B cell (primary cell): ENCODE measurements around the gene DPAGT1. TPM values are rescaled to one million over a fixed set of nuclear protein-coding genes. Genes with fewer than 3 reads are reported as not detected.
A peak's percentile ranks its signal among the peaks of the same experiment; 100 is the strongest.

Experiments used
- ATAC-seq: fragments of 200-7000 bp; cut with Tn5 transposase; one replicate; pipeline ENCODE4 v1.10.0; 2021; ENCODE audit warnings: low read depth, mild to moderate bottlenecking, moderate number of reproducible peaks, moderate library complexity
- CTCF ChIA-PET: fragments of 350-600 bp; sonication (Branson Sonifier 250); formaldehyde crosslinking; loops from one replicate; lab custom pipeline; 2021; ENCODE audit warnings: antibody characterized with exemption, inconsistent platforms; lab: Charles Lee
- POLR2A ChIA-PET: fragments of 350-600 bp; sonication (Branson Sonifier 250); formaldehyde crosslinking; loops from one replicate; lab custom pipeline; 2021; ENCODE audit warnings: antibody characterized with exemption; lab: Charles Lee
- DNase-seq: peaks from one replicate; pipeline ENCODE4 v3.0.0; 2013
- H2AFZ ChIP-seq: 2 replicates; pipeline ENCODE4 v1.6.1; 2012; ENCODE audit warnings: mild to moderate bottlenecking, low read depth, low read length; ENCODE audit not compliant: insufficient read depth, poor library complexity, severe bottlenecking
- H3K27ac ChIP-seq, 2 donors: 1 replicate in 1 of 2; 2 replicates in 1 of 2; pipeline ENCODE4 v1.5.1; 2012 to 2013; ENCODE audit warnings: low read length in 2 of 2, mild to moderate bottlenecking in 2 of 2, moderate library complexity in 1 of 2
- H3K27me3 ChIP-seq, 4 experiments: fragments of 200-600 bp in 1 of 4; sonication (generic) in 1 of 4; replicated peaks in 1 of 4; 1 replicate in 2 of 4; 2 replicates in 2 of 4; pipeline versions ENCODE4 v1.6.1 to v1.7.0; 2013 to 2016; ENCODE audit warnings: low read length in 3 of 4, mild to moderate bottlenecking in 2 of 4, mixed read lengths in 1 of 4, moderate library complexity in 1 of 4; ENCODE audit not compliant: insufficient read depth in 4 of 4, control insufficient read depth in 3 of 4; ENCODE audit errors: control extremely low read depth in 1 of 4
- H3K36me3 ChIP-seq, 2 experiments: replicated peaks in 1 of 2; 1 replicate in 1 of 2; 2 replicates in 1 of 2; pipeline versions ENCODE4 v1.6.1 to v1.7.1; 2013; ENCODE audit warnings: low read length in 1 of 2; ENCODE audit not compliant: insufficient read depth in 2 of 2, control insufficient read depth in 1 of 2; ENCODE audit errors: control extremely low read depth in 1 of 2, extremely low read depth in 1 of 2
- H3K4me1 ChIP-seq, 2 donors: fragments of 200-600 bp in 1 of 2; sonication (generic) in 1 of 2; 1 replicate in 1 of 2; 2 replicates in 1 of 2; pipeline versions ENCODE4 v1.5.1 to v1.6.1; 2013 to 2017; ENCODE audit warnings: low read length in 2 of 2; ENCODE audit not compliant: control insufficient read depth in 2 of 2, insufficient read depth in 2 of 2
- H3K4me2 ChIP-seq: replicated peaks from 2 replicates; pipeline ENCODE3; 2012; ENCODE audit warnings: mild to moderate bottlenecking, low read depth, low read length; ENCODE audit not compliant: poor library complexity, severe bottlenecking
- H3K4me3 ChIP-seq, 5 experiments: fragments of 200-600 bp in 1 of 5; sonication (generic) in 1 of 5; 1 replicate in 3 of 5; 2 replicates in 2 of 5; pipeline versions ENCODE4 v1.5.1 to v1.7.0; 2011 to 2016; ENCODE audit warnings: low read length in 4 of 5, mild to moderate bottlenecking in 4 of 5, low read depth in 2 of 5, control low read depth in 1 of 5, moderate library complexity in 1 of 5; ENCODE audit not compliant: insufficient read depth in 1 of 5; ENCODE audit errors: control extremely low read depth in 1 of 5, extremely low read depth in 1 of 5
- H3K79me2 ChIP-seq: fragments of 200-600 bp; sonication (generic); one replicate; pipeline ENCODE4 v1.6.0; 2016; ENCODE audit warnings: low read length; ENCODE audit not compliant: control insufficient read depth, insufficient read depth
- H3K9ac ChIP-seq: fragments of 200-600 bp; sonication (generic); 2 replicates; pipeline ENCODE4 v1.6.1; 2017; ENCODE audit warnings: mild to moderate bottlenecking, low read length, moderate library complexity
- H3K9me3 ChIP-seq, 3 donors: one replicate each; pipeline versions ENCODE4 v1.6.1 to v1.7.1; 2013; ENCODE audit warnings: low read length in 2 of 3; ENCODE audit not compliant: control insufficient read depth in 2 of 3, insufficient read depth in 1 of 3; ENCODE audit errors: control extremely low read depth in 1 of 3
- H4K20me1 ChIP-seq: 2 replicates; pipeline ENCODE4 v1.6.0; 2012; ENCODE audit warnings: mild to moderate bottlenecking, low read length; ENCODE audit not compliant: insufficient read depth, control insufficient read depth, poor library complexity, severe bottlenecking
- H3K27ac Mint-ChIP-seq: one replicate; pipeline ENCODE4 v1.8.0; 2021; ENCODE audit warnings: mixed read lengths
- H3K27me3 Mint-ChIP-seq: one replicate; pipeline ENCODE4 v1.8.0; 2021; ENCODE audit warnings: mixed read lengths
- H3K4me1 Mint-ChIP-seq: one replicate; pipeline ENCODE4 v1.8.0; 2021; ENCODE audit warnings: mixed read lengths
- H3K4me3 Mint-ChIP-seq: one replicate; pipeline ENCODE4 v1.8.0; 2021; ENCODE audit warnings: mixed read lengths
- H3K9me3 Mint-ChIP-seq: one replicate; pipeline ENCODE4 v1.8.0; 2022; ENCODE audit warnings: mixed read lengths; ENCODE audit not compliant: insufficient read depth
- EZH2 ChIP-seq: IDR thresholded peaks from 2 replicates; pipeline ENCODE4 v1.6.1; 2012; ENCODE audit warnings: borderline replicate concordance, low read depth, mild to moderate bottlenecking, moderate library complexity, low read length; ENCODE audit not compliant: insufficient read depth, poor library complexity, severe bottlenecking
- WGBS: methylation state at CpG from one replicate; pipeline ENCODE4 v1.1.5; 2013; ENCODE audit warnings: missing lambda C conversion rate; ENCODE audit not compliant: insufficient coverage; 5-methylcytosine and 5-hydroxymethylcytosine counted together
- intact Hi-C: fragments of 100-400 bp; cut with micrococcal nuclease; formaldehyde crosslinking; loops from one replicate; pipeline ENCODE4 v1.10.0; 2022
- polyA plus RNA-seq: library from polyadenylated mRNA; depleted of rRNA; stranded (reverse); fragments of >200 nt; gene quantifications from 2 replicates; pipeline ENCODE4 v1.2.3, GENCODE V29; 2012
- total RNA-seq, 2 donors: library from RNA; stranded (reverse); fragments of 120-200 nt in 1 of 2; gene quantifications; 1 replicate in 1 of 2; 2 replicates in 1 of 2; pipeline versions ENCODE4 v1.2.3 to v1.2.4, GENCODE V29; 2013 to 2022
- TF ChIP-seq, protein P1 (sequence below): fragments of 200-600 bp; IDR thresholded peaks from one replicate; pipeline ENCODE4 v1.8.0; 2022; ENCODE audit warnings: antibody characterized with exemption, mild to moderate bottlenecking

Gene DPAGT1
- total and polyA plus RNA-seq, 2 donors (not counting 1 experiment from before 2014, with no cell fraction given): 38.3 to 64.3 TPM

GRCh38 chr11:119149786-119150275, 48.2 kb upstream of the DPAGT1 start:
- Mint-ChIP-seq H3K27me3 (peaks cover 68% of the 10 kb centered on the region), H3K9me3 (no peaks in the 10 kb centered on the region), H3K4me1 (peaks cover 16% of the 10 kb centered on the region), H3K27ac (no peak overlapping the region), H3K4me3 (peak overlapping the region; percentile 72)
- Histone ChIP-seq H3K79me2 (no peaks in the 10 kb centered on the region), H3K4me2 (peak overlapping the region; percentile 99), H3K27me3 (peaks cover 0 to 69% (median 32%) of the 10 kb centered on the region in 4 experiments), H3K9me3 (peaks cover 0 to 4% (median 0%) of the 10 kb centered on the region in 3 donors), H3K4me1 (peaks cover 13 to 23% of the 10 kb centered on the region in 2 donors), H2AFZ (peak overlapping the region; percentile 89), H3K27ac (no peak overlapping the region), H3K4me3 (peak overlapping the region in 4 of 5 experiments; percentile 19 to 64 (median 52)), H3K36me3 (no peaks in the 10 kb centered on the region), H3K9ac (peak overlapping the region; percentile 62), H4K20me1 (no peaks in the 10 kb centered on the region)
- intact Hi-C loops: no loop called here
- no peak for ATAC-seq
- POLR2A ChIA-PET: interaction anchor here (0.6 kb wide), 1 partner anchor 501 kb away, joined by 3 read pairs; no protein-coding TSS in a partner anchor
- 21% methylated on average over 33 of the region's 33 CpGs for WGBS
- no peak for DNase-seq
- TF ChIP-seq, protein P1, sequence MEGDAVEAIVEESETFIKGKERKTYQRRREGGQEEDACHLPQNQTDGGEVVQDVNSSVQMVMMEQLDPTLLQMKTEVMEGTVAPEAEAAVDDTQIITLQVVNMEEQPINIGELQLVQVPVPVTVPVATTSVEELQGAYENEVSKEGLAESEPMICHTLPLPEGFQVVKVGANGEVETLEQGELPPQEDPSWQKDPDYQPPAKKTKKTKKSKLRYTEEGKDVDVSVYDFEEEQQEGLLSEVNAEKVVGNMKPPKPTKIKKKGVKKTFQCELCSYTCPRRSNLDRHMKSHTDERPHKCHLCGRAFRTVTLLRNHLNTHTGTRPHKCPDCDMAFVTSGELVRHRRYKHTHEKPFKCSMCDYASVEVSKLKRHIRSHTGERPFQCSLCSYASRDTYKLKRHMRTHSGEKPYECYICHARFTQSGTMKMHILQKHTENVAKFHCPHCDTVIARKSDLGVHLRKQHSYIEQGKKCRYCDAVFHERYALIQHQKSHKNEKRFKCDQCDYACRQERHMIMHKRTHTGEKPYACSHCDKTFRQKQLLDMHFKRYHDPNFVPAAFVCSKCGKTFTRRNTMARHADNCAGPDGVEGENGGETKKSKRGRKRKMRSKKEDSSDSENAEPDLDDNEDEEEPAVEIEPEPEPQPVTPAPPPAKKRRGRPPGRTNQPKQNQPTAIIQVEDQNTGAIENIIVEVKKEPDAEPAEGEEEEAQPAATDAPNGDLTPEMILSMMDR: no peak
- no peak for TF ChIP-seq EZH2
- CTCF ChIA-PET: no interaction called here
